Mesendoderm (in vitro differentiated cells): ENCODE measurements around the gene NECAB3.
"Not testable (repeated sequence)": the region's sequence is repeated elsewhere in the genome, so short reads cannot be mapped to it uniquely, and the experiment has no call there.

ENCODE experiments used
- DNase-seq: peaks from one replicate; pipeline ENCODE4 v3.0.0; 2013
- H2AK5ac ChIP-seq: 2 replicates; pipeline ENCODE4 v1.6.1; 2013; ENCODE audit warnings: low read length, inconsistent platforms
- H2BK120ac ChIP-seq: 2 replicates; pipeline ENCODE4 v1.6.1; 2013; ENCODE audit warnings: low read depth, mild to moderate bottlenecking, low read length, moderate library complexity, mixed read lengths
- H2BK15ac ChIP-seq: replicated peaks from 2 replicates; pipeline ENCODE4 v1.6.1; 2013; ENCODE audit warnings: low read depth, mild to moderate bottlenecking, moderate library complexity
- H2BK5ac ChIP-seq: 2 replicates; pipeline ENCODE4 v1.6.1; 2013; ENCODE audit warnings: low read length, inconsistent platforms
- H3K18ac ChIP-seq: 2 replicates; pipeline ENCODE4 v1.6.1; 2013; ENCODE audit warnings: mild to moderate bottlenecking, low read length, mixed read lengths
- H3K23ac ChIP-seq: one replicate; pipeline ENCODE4 v1.6.1; 2013; ENCODE audit warnings: low read length
- H3K27ac ChIP-seq: 2 replicates; pipeline ENCODE4 v1.5.1; 2013; ENCODE audit warnings: low read depth, mild to moderate bottlenecking, inconsistent platforms, low read length, moderate library complexity
- H3K27me3 ChIP-seq: 2 replicates; pipeline ENCODE4 v1.6.1; 2013; ENCODE audit warnings: low read length, control low read depth, mild to moderate bottlenecking, inconsistent platforms; ENCODE audit not compliant: insufficient read depth, poor library complexity
- H3K36me3 ChIP-seq: 2 replicates; pipeline ENCODE4 v1.6.1; 2013; ENCODE audit warnings: low read length, inconsistent platforms; ENCODE audit not compliant: control insufficient read depth, insufficient read depth
- H3K4ac ChIP-seq: one replicate; pipeline ENCODE4 v1.6.1; 2013; ENCODE audit warnings: low read depth, mild to moderate bottlenecking, low read length, moderate library complexity
- H3K4me1 ChIP-seq: 2 replicates; pipeline ENCODE4 v1.6.1; 2013; ENCODE audit warnings: low read depth, low read length, inconsistent platforms; ENCODE audit not compliant: control insufficient read depth
- H3K4me2 ChIP-seq: 2 replicates; pipeline ENCODE4 v1.6.1; 2013; ENCODE audit warnings: low read length
- H3K4me3 ChIP-seq: 2 replicates; pipeline ENCODE4 v1.5.1; 2013; ENCODE audit warnings: mild to moderate bottlenecking, low read length
- H3K56ac ChIP-seq: one replicate; pipeline ENCODE4 v1.6.1; 2013; ENCODE audit warnings: low read length
- H3K79me1 ChIP-seq: 2 replicates; pipeline ENCODE4 v1.6.1; 2013; ENCODE audit warnings: low read length, inconsistent platforms
- H3K79me2 ChIP-seq: 2 replicates; pipeline ENCODE4 v1.6.1; 2013; ENCODE audit warnings: mild to moderate bottlenecking, low read length; ENCODE audit not compliant: control insufficient read depth, insufficient read depth
- H3K9ac ChIP-seq: 2 replicates; pipeline ENCODE4 v1.6.1; 2013; ENCODE audit warnings: low read length, inconsistent platforms
- H4K5ac ChIP-seq: one replicate; pipeline ENCODE4 v1.6.1; 2013; ENCODE audit warnings: low read length
- H4K8ac ChIP-seq: one replicate; pipeline ENCODE4 v1.6.1; 2013; ENCODE audit warnings: low read depth, mild to moderate bottlenecking, control low read depth, low read length, moderate library complexity
- WGBS: extraction: QIAGEN DNeasy Blood & Tissue Kit; methylation state at CpG from one replicate; pipeline ENCODE4 v1.1.7; 2013; ENCODE audit warnings: low lambda C conversion rate, missing lambda C conversion rate; ENCODE audit not compliant: insufficient coverage; ENCODE audit errors: extremely low coverage; 5-methylcytosine and 5-hydroxymethylcytosine counted together

Gene NECAB3

DNA sequence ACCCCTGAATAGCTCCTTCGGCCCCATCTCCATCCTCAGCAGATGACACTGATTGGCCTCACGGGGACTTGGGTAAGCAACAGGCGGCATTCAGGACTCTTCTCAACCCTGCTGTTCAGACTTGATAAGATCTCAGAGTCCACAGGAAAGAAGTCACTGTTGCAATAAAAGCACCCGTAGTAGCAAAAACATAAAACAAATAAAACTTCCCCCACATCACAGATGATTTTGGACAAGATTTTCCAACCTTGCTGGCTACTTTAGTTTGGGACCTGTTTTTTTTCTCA is 29.2 kb downstream of the NECAB3 start:
- H3K23ac ChIP-seq = no peak overlapping the region
- H2BK5ac ChIP-seq = no peak overlapping the region
- no peaks in the 10 kb centered on the region for H3K79me1 ChIP-seq
- H3K18ac ChIP-seq = no peak overlapping the region
- H2BK15ac ChIP-seq = no peak overlapping the region
- H3K27ac ChIP-seq = no peak overlapping the region
- no peaks in the 10 kb centered on the region for H3K79me2 ChIP-seq
- H3K9ac ChIP-seq = no peak overlapping the region
- no peak overlapping the region for H3K4me3 ChIP-seq
- DNase-seq = no peak
- no peak overlapping the region for H4K8ac ChIP-seq
- H3K56ac ChIP-seq = no peak overlapping the region
- no peak overlapping the region for H2BK120ac ChIP-seq
- H3K27me3 ChIP-seq = no peaks in the 10 kb centered on the region
- no peak overlapping the region for H3K4me2 ChIP-seq
- H2AK5ac ChIP-seq = no peak overlapping the region
- no peak overlapping the region for H3K4ac ChIP-seq
- H3K36me3 ChIP-seq = peaks cover 2% of the 10 kb centered on the region
- no peaks in the 10 kb centered on the region for H3K4me1 ChIP-seq
- WGBS = no CpG with 5 or more reads among the region's 4 CpGs
- H4K5ac ChIP-seq = no peak overlapping the region

DNA sequence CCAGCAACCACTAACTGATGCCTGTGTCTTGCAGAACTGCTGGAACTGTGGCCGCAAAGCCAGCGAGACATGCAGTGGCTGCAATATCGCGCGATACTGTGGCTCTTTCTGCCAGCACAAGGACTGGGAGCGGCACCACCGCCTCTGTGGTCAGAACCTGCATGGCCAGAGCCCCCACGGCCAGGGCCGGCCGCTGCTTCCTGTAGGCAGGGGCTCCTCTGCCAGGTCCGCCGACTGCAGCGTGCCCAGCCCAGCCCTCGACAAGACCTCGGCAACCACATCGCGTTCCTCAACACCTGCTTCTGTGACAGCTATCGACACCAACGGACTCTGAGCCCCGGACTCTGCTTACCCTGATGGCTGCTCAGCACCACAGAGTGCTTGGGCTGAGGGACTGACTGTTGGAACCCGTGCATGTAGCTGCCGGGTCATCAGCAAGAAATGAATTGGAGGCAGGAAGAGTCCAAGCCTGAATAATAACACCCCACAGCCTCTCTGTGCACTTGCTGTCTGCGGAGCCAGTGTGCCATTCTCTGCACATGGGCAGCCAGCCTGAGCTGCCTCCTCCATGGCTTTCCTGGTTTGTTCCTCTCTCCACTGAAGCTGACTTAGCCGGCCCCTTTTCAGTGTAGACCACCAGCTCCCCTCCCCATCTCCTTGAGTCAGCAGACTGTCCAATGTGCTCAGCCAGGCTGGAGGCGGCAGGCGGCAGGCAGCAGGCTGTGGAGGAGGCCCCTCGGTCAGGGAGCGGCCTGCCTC is 29.7 kb downstream of the NECAB3 start:
- no peak overlapping the region for H2AK5ac ChIP-seq
- no peak overlapping the region for H3K27ac ChIP-seq
- no peak overlapping the region for H3K23ac ChIP-seq
- H2BK5ac ChIP-seq = no peak overlapping the region
- no peak overlapping the region for H4K8ac ChIP-seq
- no peak overlapping the region for H2BK15ac ChIP-seq
- H3K4me1 ChIP-seq = no peaks in the 10 kb centered on the region
- no peak for DNase-seq
- H2BK120ac ChIP-seq = no peak overlapping the region
- H3K27me3 ChIP-seq = no peaks in the 10 kb centered on the region
- H3K79me2 ChIP-seq = no peaks in the 10 kb centered on the region
- no peak overlapping the region for H3K4me3 ChIP-seq
- no peak overlapping the region for H3K4ac ChIP-seq
- no peak overlapping the region for H3K4me2 ChIP-seq
- H4K5ac ChIP-seq = no peak overlapping the region
- H3K56ac ChIP-seq = no peak overlapping the region
- H3K36me3 ChIP-seq = peaks cover 2% of the 10 kb centered on the region
- no CpG with 5 or more reads among the region's 28 CpGs for WGBS
- H3K18ac ChIP-seq = no peak overlapping the region
- no peak overlapping the region for H3K9ac ChIP-seq
- H3K79me1 ChIP-seq = no peaks in the 10 kb centered on the region

DNA sequence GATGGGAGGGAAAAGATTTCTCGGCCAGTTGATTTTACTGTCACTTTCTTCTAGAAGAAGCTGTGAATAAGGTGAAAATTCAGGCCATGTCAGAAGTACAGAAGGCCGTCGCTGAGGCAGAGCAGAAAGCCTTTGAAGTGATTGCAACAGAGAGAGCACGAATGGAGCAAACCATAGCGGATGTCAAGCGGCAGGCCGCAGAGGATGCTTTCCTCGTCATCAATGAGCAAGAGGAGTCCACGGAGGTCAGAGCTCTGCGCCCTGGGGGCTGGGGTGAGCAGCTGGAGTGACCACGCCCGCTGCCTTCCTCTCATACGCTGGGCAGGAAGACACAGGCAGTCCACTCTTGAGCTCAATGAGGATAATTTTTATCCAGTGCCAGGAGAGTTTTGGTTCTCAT is 33.9 kb downstream of the NECAB3 start:
- no CpG with 5 or more reads among the region's 13 CpGs for WGBS
- Histone ChIP-seq H2BK15ac (no peak overlapping the region), H3K4me1 (no peaks in the 10 kb centered on the region), H2BK5ac (no peak overlapping the region), H3K27ac (no peak overlapping the region), H3K9ac (no peak overlapping the region), H3K4ac (no peak overlapping the region), H3K4me2 (no peak overlapping the region), H2BK120ac (no peak overlapping the region), H3K36me3 (peaks cover 2% of the 10 kb centered on the region), H3K56ac (no peak overlapping the region), H3K4me3 (no peak overlapping the region), H3K79me2 (no peaks in the 10 kb centered on the region), H3K79me1 (no peaks in the 10 kb centered on the region), H3K18ac (no peak overlapping the region), H3K23ac (no peak overlapping the region), H4K5ac (no peak overlapping the region), H2AK5ac (no peak overlapping the region), H3K27me3 (no peaks in the 10 kb centered on the region), H4K8ac (no peak overlapping the region)
- DNase-seq = no peak

DNA sequence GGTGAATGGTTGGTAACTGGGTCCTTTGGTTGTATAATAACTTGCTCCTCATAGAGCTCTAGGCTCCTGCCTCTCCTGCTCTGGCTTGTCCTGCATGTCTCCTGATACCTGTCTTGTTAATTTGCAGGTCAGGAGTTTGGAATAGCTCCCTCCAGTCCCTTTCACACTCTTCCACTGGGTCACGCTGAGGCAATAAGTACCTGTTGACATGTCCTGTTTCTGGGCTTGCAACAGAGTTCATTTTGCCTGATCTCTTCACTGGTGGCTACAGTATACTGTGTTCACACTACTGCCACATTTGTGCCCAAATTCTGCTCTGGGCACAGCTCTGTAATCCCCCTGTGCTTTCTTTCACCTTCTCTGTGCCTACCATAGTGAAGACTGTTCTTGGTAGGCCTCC is 37.5 kb downstream of the NECAB3 start:
- Histone ChIP-seq H2AK5ac (no peak overlapping the region), H3K27ac (no peak overlapping the region), H2BK15ac (no peak overlapping the region), H3K4me1 (no peaks in the 10 kb centered on the region), H3K9ac (no peak overlapping the region), H2BK5ac (no peak overlapping the region), H3K79me2 (no peaks in the 10 kb centered on the region), H3K4me2 (no peak overlapping the region), H3K36me3 (peaks cover 2% of the 10 kb centered on the region), H3K56ac (no peak overlapping the region), H3K27me3 (no peaks in the 10 kb centered on the region), H3K4ac (no peak overlapping the region), H4K5ac (no peak overlapping the region), H2BK120ac (no peak overlapping the region), H3K18ac (no peak overlapping the region), H3K79me1 (no peaks in the 10 kb centered on the region), H3K4me3 (no peak overlapping the region), H4K8ac (no peak overlapping the region), H3K23ac (no peak overlapping the region)
- no CpG with 5 or more reads among the region's 1 CpG for WGBS
- DNase-seq = no peak

DNA sequence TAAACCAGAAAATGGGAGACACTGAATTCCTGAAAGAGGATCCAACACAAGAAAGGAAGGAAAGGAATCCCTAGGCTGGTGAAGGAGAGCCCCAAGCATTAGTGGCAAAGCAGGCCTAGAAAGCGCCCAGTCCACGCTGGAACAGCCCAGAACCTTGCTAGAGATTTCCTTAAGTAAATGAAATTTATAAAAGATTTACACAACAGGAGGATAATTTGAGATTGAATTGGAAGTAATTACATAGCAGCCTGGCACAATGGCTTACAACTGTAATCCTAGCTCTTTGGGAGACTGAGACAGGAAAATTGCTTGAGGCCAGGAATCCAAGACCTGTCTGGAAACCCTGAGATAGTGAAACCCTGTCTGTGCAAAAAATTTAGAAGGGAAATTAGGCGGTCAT is 38.9 kb downstream of the NECAB3 start:
- Histone ChIP-seq H2BK120ac (no peak overlapping the region), H3K27ac (no peak overlapping the region), H2BK15ac (no peak overlapping the region), H4K5ac (no peak overlapping the region), H3K56ac (no peak overlapping the region), H3K9ac (no peak overlapping the region), H2AK5ac (no peak overlapping the region), H3K4ac (no peak overlapping the region), H2BK5ac (no peak overlapping the region), H3K18ac (no peak overlapping the region), H3K23ac (no peak overlapping the region), H3K4me3 (no peak overlapping the region), H3K79me1 (no peaks in the 10 kb centered on the region), H3K4me2 (no peak overlapping the region), H3K36me3 (peaks cover 5% of the 10 kb centered on the region), H3K27me3 (no peaks in the 10 kb centered on the region), H3K79me2 (no peaks in the 10 kb centered on the region), H3K4me1 (no peaks in the 10 kb centered on the region), H4K8ac (no peak overlapping the region)
- DNase-seq = no peak
- no CpG with 5 or more reads among the region's 3 CpGs for WGBS

DNA sequence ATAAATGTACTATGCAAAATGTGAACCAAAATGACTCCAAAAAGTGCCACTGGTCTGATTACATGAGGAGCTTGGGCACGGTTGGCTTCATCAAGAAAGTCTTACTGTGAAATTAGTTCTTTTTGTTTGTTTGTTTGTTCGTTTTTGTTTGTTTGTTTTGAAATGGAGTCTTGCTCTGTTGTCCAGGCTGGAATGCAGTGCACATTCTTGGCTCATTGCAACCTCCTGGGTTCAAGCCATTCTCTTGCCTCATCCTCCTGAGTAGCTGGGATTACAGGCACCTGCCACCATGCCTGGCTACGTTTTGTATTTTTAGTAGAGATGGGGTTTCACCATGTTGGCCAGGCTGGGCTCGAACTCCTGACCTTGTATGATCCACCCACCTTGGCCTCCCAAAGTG is 42.3 kb downstream of the NECAB3 start:
- H3K4me1 ChIP-seq, H3K79me2 ChIP-seq, H3K18ac ChIP-seq, H3K9ac ChIP-seq, H3K56ac ChIP-seq, H2BK15ac ChIP-seq, H3K79me1 ChIP-seq, H3K27me3 ChIP-seq, H2BK5ac ChIP-seq, H2AK5ac ChIP-seq, H3K4ac ChIP-seq, H3K27ac ChIP-seq, H3K4me2 ChIP-seq, H2BK120ac ChIP-seq, DNase-seq, H3K23ac ChIP-seq, H4K5ac ChIP-seq, H3K4me3 ChIP-seq, H3K36me3 ChIP-seq, H4K8ac ChIP-seq: not testable (repeated sequence)
- no CpG with 5 or more reads among the region's 4 CpGs for WGBS
